Right ventricle myocardium superior (tissue), 1 donor: ENCODE measurements around the gene KAT6B. TPM values are rescaled to one million over a fixed set of nuclear protein-coding genes. Genes with fewer than 3 reads are reported as not detected.

ENCODE experiments used
- ATAC-seq: fragments of 200-7000 bp; cut with Tn5 transposase; one replicate; pipeline ENCODE4 v1.9.1; 2020; ENCODE audit warnings: mild to moderate bottlenecking; ENCODE audit not compliant: poor library complexity
- DNase-seq: peaks from one replicate; pipeline ENCODE4 v3.0.0-alpha.2; 2020
- intact Hi-C: fragments of 100-400 bp; cut with DNase I; formaldehyde crosslinking; loops from one replicate; pipeline ENCODE4 v1.11.2; 2022
- total RNA-seq: library from RNA; stranded (reverse); fragmentation: NEBNext Ultra II Directional; extraction: Animal tissue kit (Norgen Biotek cat#: 25700); gene quantifications from one replicate; pipeline ENCODE4 v1.2.1, GENCODE V29; 2021
- donor health status: DM: no; HTN: yes; CAD: no; lungs with severe emphysema.

KAT6B gene
- total RNA-seq, 1 donor from 2014 or later, result 36.2 TPM

GRCh38 chr10:74957285-74957961 is 131.0 kb downstream of the KAT6B start:
- ATAC-seq (peak; percentile 48), DNase-seq (no peak)
- intact Hi-C loops, result no loop called here

- intact Hi-C loops, result no loop called here
- DNase-seq, result no peak
- no peak for ATAC-seq
Observed at GRCh38 chr10:74958316-74958715, 131.9 kb downstream of the KAT6B start.

- intact Hi-C loops, result no loop called here
- ATAC-seq (peak; percentile 31), DNase-seq (no peak)
Observed at GRCh38 chr10:74960670-74961069, 134.3 kb downstream of the KAT6B start.

DNA sequence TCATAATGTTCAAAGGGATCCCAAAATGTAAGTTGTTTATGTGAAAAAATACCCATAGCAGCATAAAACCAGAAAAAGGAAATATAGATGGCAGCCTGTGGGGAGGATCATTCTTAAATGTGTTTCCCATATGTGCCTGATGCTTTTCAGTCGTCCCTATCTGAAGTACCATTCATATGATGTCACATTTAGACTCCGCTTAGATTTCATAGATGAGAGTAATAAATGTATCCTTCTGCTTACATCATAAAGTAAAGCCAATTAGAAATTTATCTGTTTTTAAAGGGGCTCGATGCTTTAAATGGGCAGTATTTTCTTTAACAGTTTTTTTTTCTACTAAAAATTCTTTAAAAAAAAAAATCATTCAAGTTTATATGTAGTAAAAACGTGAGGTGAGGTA is 136.1 kb downstream of the KAT6B start:
- ATAC-seq (no peak), DNase-seq (no peak)
- intact Hi-C loops, result no loop called here

DNA sequence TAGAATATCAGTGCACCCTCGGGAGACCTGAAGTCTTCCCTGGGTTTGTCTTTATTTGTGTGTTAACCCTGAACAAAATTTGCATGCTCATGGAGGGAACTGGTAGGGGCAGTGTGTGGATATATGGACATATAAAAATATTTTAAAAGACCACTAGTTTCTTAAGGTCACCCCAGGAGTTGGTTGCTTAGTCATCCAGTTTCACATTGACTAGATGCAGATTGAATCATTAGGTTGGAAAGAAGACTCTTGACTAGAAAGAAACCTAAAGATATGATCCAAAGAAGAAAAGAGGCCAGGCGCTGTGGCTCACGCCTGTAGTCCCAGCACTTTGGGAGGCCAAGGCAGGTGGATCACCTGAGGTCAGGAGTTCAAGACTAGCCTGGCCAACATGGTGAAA is 137.1 kb downstream of the KAT6B start:
- DNase-seq (no peak), ATAC-seq (no peak)
- intact Hi-C loops, result no loop called here

DNA sequence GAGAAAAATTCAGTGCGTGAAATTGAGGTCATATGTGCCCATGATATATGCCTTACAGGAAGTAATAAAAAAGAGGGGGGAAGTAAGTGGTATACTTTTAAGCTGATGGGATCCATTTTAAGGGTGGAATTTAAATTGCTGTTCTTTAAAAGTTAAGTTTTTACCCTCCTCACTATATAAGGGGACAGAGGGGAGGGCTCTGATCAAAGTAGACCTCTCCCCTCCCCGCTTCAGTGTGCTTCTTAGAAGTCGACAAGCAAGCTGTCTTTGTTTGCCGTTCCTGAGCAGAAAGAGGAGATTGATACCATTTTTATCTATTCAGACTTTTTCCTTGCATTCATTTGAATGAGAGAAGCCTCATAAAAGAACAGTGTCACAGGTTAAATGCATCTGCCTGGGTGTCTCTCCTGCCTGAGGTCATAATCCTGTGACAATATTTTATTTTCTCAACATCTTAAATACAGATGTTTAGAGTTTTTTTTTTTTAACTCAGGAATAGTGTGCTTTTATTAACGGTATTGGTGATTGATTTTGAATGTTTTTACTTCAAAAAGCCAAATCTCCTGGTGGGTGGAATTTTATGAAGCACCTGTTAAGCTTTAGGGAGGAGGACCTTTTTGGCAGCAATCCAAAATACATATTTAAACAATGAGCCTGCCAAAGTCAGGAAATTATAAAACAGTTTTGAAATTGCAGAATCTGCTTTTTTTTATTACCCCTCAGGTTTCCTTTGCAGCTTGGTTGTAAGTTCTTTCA is 141.7 kb downstream of the KAT6B start:
- intact Hi-C loops, result no loop called here
- no peak for ATAC-seq
- no peak for DNase-seq

- no peak for ATAC-seq
- no peak for DNase-seq
- intact Hi-C loops, result no loop called here
Observed at GRCh38 chr10:74968667-74969061, 142.3 kb downstream of the KAT6B start.

DNA sequence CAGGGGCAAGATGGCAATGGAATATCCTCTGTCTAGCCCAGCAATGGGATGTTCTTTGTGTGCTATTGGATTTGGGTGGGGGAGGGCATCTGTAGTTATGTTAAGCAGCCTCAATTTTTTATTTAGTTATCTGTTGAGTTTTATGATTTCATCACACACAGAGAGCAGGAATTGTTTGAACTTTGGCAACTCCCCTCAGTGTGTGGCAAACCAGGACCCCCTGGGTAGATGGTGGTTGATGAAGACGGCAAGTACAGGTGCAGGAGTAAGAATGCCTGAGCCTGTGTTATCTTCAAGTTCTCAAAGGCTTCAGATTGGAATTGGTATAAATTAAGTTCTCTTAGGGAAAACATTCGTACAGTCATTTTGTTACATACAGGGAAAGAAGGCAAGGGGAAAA is 142.7 kb downstream of the KAT6B start:
- intact Hi-C loops, result no loop called here
- DNase-seq (no peak), ATAC-seq (no peak)

DNA sequence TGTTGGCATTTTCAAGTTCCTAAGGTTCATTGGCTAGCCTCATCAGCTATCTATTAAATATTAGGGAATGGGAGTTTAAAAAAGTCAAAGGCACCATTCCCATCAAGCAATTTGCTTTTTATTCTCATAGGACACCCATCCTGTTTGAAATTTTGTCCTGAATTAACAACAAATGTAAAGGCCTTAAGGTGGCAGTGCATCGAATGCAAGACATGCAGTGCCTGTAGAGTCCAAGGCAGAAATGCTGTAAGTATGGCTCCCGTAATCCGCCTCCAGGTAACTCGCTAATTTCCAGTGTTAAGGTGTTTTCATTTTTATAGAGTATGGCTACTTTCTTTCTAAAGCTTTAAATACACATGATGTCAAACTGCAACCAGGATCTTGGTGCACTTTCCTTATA is 143.1 kb downstream of the KAT6B start:
- no peak for ATAC-seq
- intact Hi-C loops, result no loop called here
- DNase-seq, result no peak

DNA sequence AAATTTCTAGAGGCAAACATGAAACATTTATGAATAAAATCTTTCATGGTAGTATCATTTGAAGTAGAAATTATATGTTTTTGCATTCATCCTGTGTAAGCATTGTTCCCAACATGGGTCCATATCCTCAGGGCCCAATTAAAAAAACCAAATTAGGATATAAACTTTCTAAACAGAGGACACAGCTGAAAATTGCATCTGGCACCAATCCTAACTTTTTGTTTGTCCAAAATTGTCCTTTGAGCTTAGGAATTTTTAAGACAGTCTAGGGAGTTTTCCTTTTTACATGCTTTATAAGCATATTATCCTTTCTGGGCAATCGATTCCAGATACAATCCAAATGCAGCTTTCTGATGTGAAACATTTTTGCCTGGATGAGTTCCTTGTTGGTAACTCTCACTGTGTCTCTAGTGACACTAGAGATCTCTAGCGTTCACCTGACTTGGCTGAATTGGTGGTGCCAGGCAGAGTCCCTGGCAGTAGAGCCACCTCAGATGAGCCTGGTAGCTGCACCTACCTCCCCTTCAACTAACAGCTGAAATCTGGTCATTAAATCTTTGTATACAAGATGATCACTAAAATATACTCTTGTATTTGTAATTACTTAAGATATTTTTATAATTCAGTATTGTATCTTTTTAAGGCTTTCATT is 147.5 kb downstream of the KAT6B start:
- intact Hi-C loops, result no loop called here
- DNase-seq (no peak), ATAC-seq (no peak)

GRCh38 chr10:74975758-74976157 is 149.4 kb downstream of the KAT6B start:
- DNase-seq, result no peak
- no peak for ATAC-seq
- intact Hi-C loops, result no loop called here

GRCh38 chr10:74976565-74976964 is 150.2 kb downstream of the KAT6B start:
- intact Hi-C loops, result no loop called here
- ATAC-seq (no peak), DNase-seq (no peak)

- ATAC-seq (no peak), DNase-seq (no peak)
- intact Hi-C loops, result no loop called here
Observed at GRCh38 chr10:74977072-74977471, 150.7 kb downstream of the KAT6B start.

- DNase-seq, result no peak
- no peak for ATAC-seq
- intact Hi-C loops, result no loop called here
Observed at GRCh38 chr10:74977913-74978847, 151.8 kb downstream of the KAT6B start.

GRCh38 chr10:74981831-74982633 is 155.6 kb downstream of the KAT6B start:
- no peak for ATAC-seq
- DNase-seq, result no peak
- intact Hi-C loops, result no loop called here

DNA sequence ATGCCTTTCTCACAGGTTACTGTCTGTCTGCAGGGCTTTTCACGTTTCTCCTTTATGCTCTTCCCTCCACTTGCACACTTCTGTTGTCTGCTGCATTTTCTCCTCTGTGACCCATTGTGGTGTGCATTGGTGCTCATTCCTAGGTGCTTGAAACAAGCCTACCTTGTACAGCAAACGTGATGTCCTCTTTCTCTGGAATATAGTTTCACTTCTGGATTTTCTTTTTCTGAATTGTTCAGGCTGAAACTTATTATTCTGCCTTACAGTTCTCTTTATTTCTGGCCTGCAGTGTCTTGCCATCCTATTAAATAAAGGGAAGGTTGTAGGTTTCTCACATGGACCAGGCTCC is 156.2 kb downstream of the KAT6B start:
- intact Hi-C loops, result no loop called here

DNA sequence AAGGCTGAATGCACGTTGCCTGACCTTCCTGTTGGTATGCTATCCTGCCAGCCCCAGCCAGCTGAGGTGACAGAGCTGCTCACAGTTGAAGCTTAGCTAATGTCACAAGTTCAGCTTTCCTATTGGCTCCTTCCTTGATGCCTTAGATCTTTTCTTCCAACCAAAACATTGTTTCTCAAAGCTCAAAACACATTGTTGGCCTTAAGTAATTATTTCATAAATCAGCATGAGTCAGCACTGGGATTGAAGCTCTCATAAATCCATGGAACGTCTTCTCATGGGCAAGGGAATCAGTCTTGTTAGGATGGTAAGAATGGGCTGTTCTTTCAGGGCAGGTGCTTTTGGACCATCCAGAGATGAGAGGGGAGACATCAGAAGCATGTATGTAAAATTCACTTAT is 157.0 kb downstream of the KAT6B start:
- ATAC-seq (no peak), DNase-seq (no peak)
- intact Hi-C loops, result no loop called here

More for the DNA sequence above, 156.2 kb downstream of the KAT6B start:
- DNase-seq, result no peak
- no peak for ATAC-seq

GRCh38 chr10:74987339-74988053 is 161.1 kb downstream of the KAT6B start:
- intact Hi-C loops, result no loop called here
- ATAC-seq (peak; percentile 18), DNase-seq (no peak)
